ENCODE data around the gene A2M. TPM values are rescaled to one million over a fixed set of nuclear protein-coding genes. Genes with fewer than 3 reads are reported as not detected.

A2M gene
- total RNA-seq, 1 donor from 2014 or later, result 4.2 TPM

GRCh38 chr12:9077152-9078031, 38.3 kb downstream of the A2M start:
- TF ChIP-seq EZH2 (IDR thresholded peaks at IDR 0.05; ENCODE audit: insufficient read depth, low read length) (no peak), CTCF (IDR thresholded peaks at IDR 0.05; ENCODE audit: insufficient read depth, low read depth, low read length) (no peak)
- H3K4me3 Mint-ChIP-seq (ENCODE audit: unreplicated experiment), result no peak overlapping the region
- no peak for FAIRE-seq

GRCh38 chr12:9076733-9077132, 39.0 kb downstream of the A2M start:
- Mint-ChIP-seq H3K27ac (ENCODE audit: unreplicated experiment) (no peak overlapping the region), H3K36me3 (ENCODE audit: low read depth, unreplicated experiment) (no peaks in the 10 kb centered on the region), H3K4me3 (ENCODE audit: unreplicated experiment) (no peak overlapping the region), H3K9me3 (ENCODE audit: unreplicated experiment) (no peaks in the 10 kb centered on the region), H3K4me1 (ENCODE audit: low read depth, unreplicated experiment) (no peaks in the 10 kb centered on the region), H3K27me3 (ENCODE audit: low read depth, unreplicated experiment) (no peaks in the 10 kb centered on the region)
- FAIRE-seq, result no peak
- Histone ChIP-seq H3K9me3 (ENCODE audit: insufficient read depth, low read depth, low read length) (no peaks in the 10 kb centered on the region), H3K27me3 (ENCODE audit: insufficient read depth, low read length) (no peaks in the 10 kb centered on the region), H3K4me3 (ENCODE audit: insufficient read depth, low read depth, low read length) (no peak overlapping the region), H3K79me2 (ENCODE audit: insufficient read depth, low read length) (no peaks in the 10 kb centered on the region), H3K4me1 (ENCODE audit: insufficient read depth, low read length) (no peaks in the 10 kb centered on the region), H3K4me2 (ENCODE audit: low read length) (no peak overlapping the region), H3K36me3 (ENCODE audit: insufficient read depth, low read length) (no peaks in the 10 kb centered on the region), H4K20me1 (ENCODE audit: insufficient read depth, low read length) (no peaks in the 10 kb centered on the region), H3K9ac (ENCODE audit: low read length) (no peak overlapping the region), H2AFZ (ENCODE audit: low read depth, low read length) (no peak overlapping the region), H3K27ac (ENCODE audit: low read depth, low read length) (no peak overlapping the region)
- TF ChIP-seq EZH2 (IDR thresholded peaks at IDR 0.05; ENCODE audit: insufficient read depth, low read length) (no peak), CTCF (IDR thresholded peaks at IDR 0.05; ENCODE audit: insufficient read depth, low read depth, low read length) (no peak)
- DNase-seq (ENCODE audit: low read depth), result no peak

More at GRCh38 chr12:9077152-9078031, 38.3 kb downstream of the A2M start:
- H3K79me2 ChIP-seq (ENCODE audit: insufficient read depth, low read length), result no peaks in the 10 kb centered on the region
- no peaks in the 10 kb centered on the region for H3K9me3 ChIP-seq (ENCODE audit: insufficient read depth, low read depth, low read length)
- H3K27me3 Mint-ChIP-seq (ENCODE audit: low read depth, unreplicated experiment), result no peaks in the 10 kb centered on the region
- no peak overlapping the region for H3K4me3 ChIP-seq (ENCODE audit: insufficient read depth, low read depth, low read length)
- H3K27ac ChIP-seq (ENCODE audit: low read depth, low read length), result no peak overlapping the region
- no peaks in the 10 kb centered on the region for H4K20me1 ChIP-seq (ENCODE audit: insufficient read depth, low read length)
- no peak overlapping the region for H3K9ac ChIP-seq (ENCODE audit: low read length)
- no peaks in the 10 kb centered on the region for H3K36me3 ChIP-seq (ENCODE audit: insufficient read depth, low read length)
- H2AFZ ChIP-seq (ENCODE audit: low read depth, low read length), result no peak overlapping the region
- no peak for DNase-seq (ENCODE audit: low read depth)
- no peaks in the 10 kb centered on the region for H3K27me3 ChIP-seq (ENCODE audit: insufficient read depth, low read length)
- no peaks in the 10 kb centered on the region for H3K4me1 Mint-ChIP-seq (ENCODE audit: low read depth, unreplicated experiment)
- H3K4me1 ChIP-seq (ENCODE audit: insufficient read depth, low read length), result no peaks in the 10 kb centered on the region
- H3K4me2 ChIP-seq (ENCODE audit: low read length), result no peak overlapping the region
- no peak overlapping the region for H3K27ac Mint-ChIP-seq (ENCODE audit: unreplicated experiment)
- peaks cover 1% of the 10 kb centered on the region for H3K9me3 Mint-ChIP-seq (ENCODE audit: unreplicated experiment)
- H3K36me3 Mint-ChIP-seq (ENCODE audit: low read depth, unreplicated experiment), result no peaks in the 10 kb centered on the region

GRCh38 chr12:9075138-9075535, 40.6 kb downstream of the A2M start:
- Mint-ChIP-seq H3K27me3 (ENCODE audit: low read depth, unreplicated experiment) (no peaks in the 10 kb centered on the region), H3K27ac (ENCODE audit: unreplicated experiment) (no peak overlapping the region), H3K36me3 (ENCODE audit: low read depth, unreplicated experiment) (no peaks in the 10 kb centered on the region), H3K4me1 (ENCODE audit: low read depth, unreplicated experiment) (no peaks in the 10 kb centered on the region), H3K9me3 (ENCODE audit: unreplicated experiment) (no peaks in the 10 kb centered on the region), H3K4me3 (ENCODE audit: unreplicated experiment) (no peak overlapping the region)
- FAIRE-seq (no peak), DNase-seq (ENCODE audit: low read depth) (no peak)
- H2AFZ ChIP-seq (ENCODE audit: low read depth, low read length), result no peak overlapping the region
- no peaks in the 10 kb centered on the region for H3K79me2 ChIP-seq (ENCODE audit: insufficient read depth, low read length)
- H3K27me3 ChIP-seq (ENCODE audit: insufficient read depth, low read length), result no peaks in the 10 kb centered on the region
- no peaks in the 10 kb centered on the region for H3K9me3 ChIP-seq (ENCODE audit: insufficient read depth, low read depth, low read length)
- no peak overlapping the region for H3K4me3 ChIP-seq (ENCODE audit: insufficient read depth, low read depth, low read length)
- H3K4me1 ChIP-seq (ENCODE audit: insufficient read depth, low read length), result no peaks in the 10 kb centered on the region
- no peak overlapping the region for H3K9ac ChIP-seq (ENCODE audit: low read length)
- no peaks in the 10 kb centered on the region for H4K20me1 ChIP-seq (ENCODE audit: insufficient read depth, low read length)
- no peaks in the 10 kb centered on the region for H3K36me3 ChIP-seq (ENCODE audit: insufficient read depth, low read length)
- no peak for TF ChIP-seq CTCF (IDR thresholded peaks at IDR 0.05; ENCODE audit: insufficient read depth, low read depth, low read length)
- no peak for TF ChIP-seq EZH2 (IDR thresholded peaks at IDR 0.05; ENCODE audit: insufficient read depth, low read length)
- no peak overlapping the region for H3K4me2 ChIP-seq (ENCODE audit: low read length)
- H3K27ac ChIP-seq (ENCODE audit: low read depth, low read length), result no peak overlapping the region
